Measurements from ENCODE around the gene SCP2D1. TPM values are rescaled to one million over a fixed set of nuclear protein-coding genes. Genes with fewer than 3 reads are reported as not detected.

SCP2D1 gene
- polyA plus RNA-seq, 1 of the 3 experiments (the other 2 are of a cell fraction): not detected

DNA sequence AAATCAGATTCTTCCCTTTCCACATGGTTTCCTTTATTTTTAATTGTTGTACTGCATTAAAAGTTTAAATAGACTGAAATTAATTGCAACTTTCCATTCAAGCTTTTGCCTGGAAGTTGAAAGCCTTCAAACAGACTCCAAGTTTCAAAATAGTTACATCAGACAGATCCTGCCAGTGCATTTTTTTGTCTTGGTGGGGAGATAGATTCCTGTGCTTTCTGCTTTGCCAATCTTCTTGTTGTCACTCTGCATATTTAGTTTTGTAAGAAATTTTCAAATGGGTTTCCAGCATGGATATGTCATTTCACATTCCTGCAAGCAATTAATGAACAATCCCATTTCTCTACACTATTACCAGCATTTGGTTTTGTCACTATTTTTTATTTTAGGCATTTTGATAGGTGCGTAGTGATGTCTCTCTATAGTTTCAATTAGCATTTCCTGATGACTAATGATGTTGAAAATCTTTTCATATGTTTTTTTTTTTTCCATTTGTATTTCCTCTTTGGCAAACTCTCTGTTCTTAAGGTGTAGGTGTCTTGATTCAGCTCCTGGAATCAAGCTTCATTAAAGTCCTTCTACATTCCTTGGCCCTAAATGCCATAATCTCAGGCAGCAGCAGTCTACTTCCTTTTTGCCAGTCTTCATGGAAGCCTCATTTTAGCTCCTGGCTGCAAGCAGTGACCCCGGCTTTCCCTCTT lies 40.5 kb downstream of the SCP2D1 start:
- Histone ChIP-seq H3K79me2 (ENCODE audit: insufficient read depth) (no peaks in the 10 kb centered on the region), H3K4me3 (ENCODE audit: low read depth in 2 of 2, low read length in 1 of 2) (no peak overlapping the region), H4K20me1 (ENCODE audit: insufficient read depth) (no peaks in the 10 kb centered on the region), H3K9ac (no peak overlapping the region), H3K27me3 (ENCODE audit: insufficient read depth) (no peaks in the 10 kb centered on the region), H3K36me3 (replicated peaks in 1 of 2; ENCODE audit: control insufficient read depth in 1 of 2, insufficient read depth in 2 of 2, low read length in 1 of 2) (no peaks in the 10 kb centered on the region), H3K4me2 (no peak overlapping the region), H3F3A (replicated peaks; ENCODE audit: insufficient read depth) (peaks cover 12% of the 10 kb centered on the region), H3K9me3 (no peaks in the 10 kb centered on the region), H3K27ac (ENCODE audit: low read depth in 2 of 2, low read length in 1 of 2) (no peak overlapping the region), H3K4me1 (ENCODE audit: control insufficient read depth in 1 of 2, insufficient read depth in 2 of 2, low read depth in 1 of 2, low read length in 1 of 2) (no peaks in the 10 kb centered on the region; a peak in 1 of 4 replicates), H2AFZ (ENCODE audit: low read depth) (no peak overlapping the region), H3K9me2 (no peaks in the 10 kb centered on the region)
- no peak for TF ChIP-seq FOXM1 (IDR thresholded peaks at IDR 0.05; ENCODE audit: low read depth)
- no peak for TF ChIP-seq USF1 (IDR thresholded peaks at IDR 0.05; ENCODE audit: borderline replicate concordance, low read depth)
- no peak for TF ChIP-seq NFIC (IDR thresholded peaks at IDR 0.05; ENCODE audit: borderline replicate concordance)
- DNase-seq: no peak
- CTCF ChIA-PET: no interaction called here
- POLR2A ChIA-PET: no interaction called here
- whole genome bisulfite sequencing (ENCODE audit: low lambda C conversion rate): 26% methylated on average over 2 of the region's 2 CpGs

GRCh38 chr20:18855882-18856281 lies 42.3 kb downstream of the SCP2D1 start:
- H3K9me2 ChIP-seq: no peaks in the 10 kb centered on the region
- WGBS (ENCODE audit: low lambda C conversion rate): 60% methylated on average over 2 of the region's 2 CpGs
- POLR2A ChIA-PET: no interaction called here
- TF ChIP-seq EP300 (IDR thresholded peaks at IDR 0.05; ENCODE audit: borderline replicate concordance in 1 of 2, low read depth in 1 of 2, low read length in 1 of 2): no peak
- TF ChIP-seq USF1 (IDR thresholded peaks at IDR 0.05; ENCODE audit: borderline replicate concordance, low read depth): no peak
- TF ChIP-seq TAF1 (IDR thresholded peaks at IDR 0.05; ENCODE audit: borderline replicate concordance, low read depth, low read length): no peak
- TF ChIP-seq MXI1 (IDR thresholded peaks at IDR 0.05; ENCODE audit: low read depth, low read length): no peak
- TF ChIP-seq FOXM1 (IDR thresholded peaks at IDR 0.05; ENCODE audit: low read depth): no peak
- no peaks in the 10 kb centered on the region for H4K20me1 ChIP-seq (ENCODE audit: insufficient read depth)
- no peaks in the 10 kb centered on the region for H3K36me3 ChIP-seq (replicated peaks in 1 of 2; ENCODE audit: control insufficient read depth in 1 of 2, insufficient read depth in 2 of 2, low read length in 1 of 2)
- no peak overlapping the region for H3K4me2 ChIP-seq
- no peak overlapping the region for H2AFZ ChIP-seq (ENCODE audit: low read depth)
- DNase-seq: no peak
- H3K9ac ChIP-seq: no peak overlapping the region
- no peaks in the 10 kb centered on the region for H3K27me3 ChIP-seq (ENCODE audit: insufficient read depth)
- H3K4me1 ChIP-seq (ENCODE audit: control insufficient read depth in 1 of 2, insufficient read depth in 2 of 2, low read depth in 1 of 2, low read length in 1 of 2): no peaks in the 10 kb centered on the region; a peak in 1 of 4 replicates
- H3F3A ChIP-seq (replicated peaks; ENCODE audit: insufficient read depth): peaks cover 12% of the 10 kb centered on the region
- H3K79me2 ChIP-seq (ENCODE audit: insufficient read depth): no peaks in the 10 kb centered on the region
- no peak overlapping the region for H3K27ac ChIP-seq (ENCODE audit: low read depth in 2 of 2, low read length in 1 of 2)
- H3K4me3 ChIP-seq (ENCODE audit: low read depth in 2 of 2, low read length in 1 of 2): no peak overlapping the region
- H3K9me3 ChIP-seq: no peaks in the 10 kb centered on the region
- CTCF ChIA-PET: interaction anchor here (1.2 kb wide), 1 partner anchor 68 kb away, joined by 3 read pairs; no protein-coding TSS in a partner anchor

- no peak for DNase-seq
- CTCF ChIA-PET: no interaction called here
- no peak overlapping the region for H3K4me3 ChIP-seq (ENCODE audit: low read depth in 2 of 2, low read length in 1 of 2)
Observed at GRCh38 chr20:18856873-18857272, 43.3 kb downstream of the SCP2D1 start.

More at GRCh38 chr20:18856873-18857272, 43.3 kb downstream of the SCP2D1 start:
- no peaks in the 10 kb centered on the region for H3K9me3 ChIP-seq
- no peaks in the 10 kb centered on the region for H3K27me3 ChIP-seq (ENCODE audit: insufficient read depth)
- no peaks in the 10 kb centered on the region for H3K79me2 ChIP-seq (ENCODE audit: insufficient read depth)
- peak overlapping the region in 1 of 2 experiments; percentile 74; a peak in 2 of 4 replicates for H3K27ac ChIP-seq (ENCODE audit: low read depth in 2 of 2, low read length in 1 of 2)
- no peaks in the 10 kb centered on the region for H3K9me2 ChIP-seq
- TF ChIP-seq SMC3 (IDR thresholded peaks at IDR 0.05; ENCODE audit: low read depth, low read length) (no peak), NRF1 (IDR thresholded peaks at IDR 0.05; ENCODE audit: low read depth, low read length) (no peak), USF1 (IDR thresholded peaks at IDR 0.05; ENCODE audit: borderline replicate concordance, low read depth) (no peak), MXI1 (IDR thresholded peaks at IDR 0.05; ENCODE audit: low read depth, low read length) (no peak), CHD2 (IDR thresholded peaks at IDR 0.05; ENCODE audit: low read length, partially characterized antibody) (no peak), MEF2A (IDR thresholded peaks at IDR 0.05; ENCODE audit: borderline replicate concordance, low read depth) (no peak), RAD21 (IDR thresholded peaks at IDR 0.05; ENCODE audit: low read length) (no peak), PBX3 (IDR thresholded peaks at IDR 0.05) (no peak), EP300 (IDR thresholded peaks at IDR 0.05; ENCODE audit: borderline replicate concordance in 1 of 2, low read depth in 1 of 2, low read length in 1 of 2) (no peak)
- TF ChIP-seq, protein P1, sequence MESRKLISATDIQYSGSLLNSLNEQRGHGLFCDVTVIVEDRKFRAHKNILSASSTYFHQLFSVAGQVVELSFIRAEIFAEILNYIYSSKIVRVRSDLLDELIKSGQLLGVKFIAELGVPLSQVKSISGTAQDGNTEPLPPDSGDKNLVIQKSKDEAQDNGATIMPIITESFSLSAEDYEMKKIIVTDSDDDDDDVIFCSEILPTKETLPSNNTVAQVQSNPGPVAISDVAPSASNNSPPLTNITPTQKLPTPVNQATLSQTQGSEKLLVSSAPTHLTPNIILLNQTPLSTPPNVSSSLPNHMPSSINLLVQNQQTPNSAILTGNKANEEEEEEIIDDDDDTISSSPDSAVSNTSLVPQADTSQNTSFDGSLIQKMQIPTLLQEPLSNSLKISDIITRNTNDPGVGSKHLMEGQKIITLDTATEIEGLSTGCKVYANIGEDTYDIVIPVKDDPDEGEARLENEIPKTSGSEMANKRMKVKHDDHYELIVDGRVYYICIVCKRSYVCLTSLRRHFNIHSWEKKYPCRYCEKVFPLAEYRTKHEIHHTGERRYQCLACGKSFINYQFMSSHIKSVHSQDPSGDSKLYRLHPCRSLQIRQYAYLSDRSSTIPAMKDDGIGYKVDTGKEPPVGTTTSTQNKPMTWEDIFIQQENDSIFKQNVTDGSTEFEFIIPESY (IDR thresholded peaks at IDR 0.05; ENCODE audit: borderline replicate concordance, low read depth): no peak
- H3K9ac ChIP-seq: no peak overlapping the region
- peaks cover 12% of the 10 kb centered on the region for H3F3A ChIP-seq (replicated peaks; ENCODE audit: insufficient read depth)
- WGBS (ENCODE audit: low lambda C conversion rate): 25% methylated on average over 2 of the region's 2 CpGs
- no peaks in the 10 kb centered on the region for H4K20me1 ChIP-seq (ENCODE audit: insufficient read depth)
- no peaks in the 10 kb centered on the region for H3K36me3 ChIP-seq (replicated peaks in 1 of 2; ENCODE audit: control insufficient read depth in 1 of 2, insufficient read depth in 2 of 2, low read length in 1 of 2)
- POLR2A ChIA-PET: no interaction called here
- H3K4me2 ChIP-seq: peak overlapping the region; percentile 31; the same call in 1 of the 2 replicates
- H3K4me1 ChIP-seq (ENCODE audit: control insufficient read depth in 1 of 2, insufficient read depth in 2 of 2, low read depth in 1 of 2, low read length in 1 of 2): no peaks in the 10 kb centered on the region; a peak in 1 of 4 replicates
- no peak overlapping the region for H2AFZ ChIP-seq (ENCODE audit: low read depth)
